Endothelial cell (in vitro differentiated cells): Measurements from ENCODE around the gene MYO7A. TPM values are rescaled to one million over a fixed set of nuclear protein-coding genes. Genes with fewer than 3 reads are reported as not detected.

Experiments
- DNase-seq: peaks from one replicate; pipeline ENCODE4 v3.0.0; 2021; ENCODE audit warnings: low spot score
- H3K27ac Mint-ChIP-seq: one replicate; pipeline ENCODE4 v1.8.0; 2021; ENCODE audit warnings: mixed read lengths, inconsistent platforms; ENCODE audit not compliant: unreplicated experiment
- H3K27me3 Mint-ChIP-seq: one replicate; pipeline ENCODE4 v1.8.0; 2021; ENCODE audit warnings: mild to moderate bottlenecking, moderate library complexity, mixed read lengths, inconsistent platforms; ENCODE audit not compliant: unreplicated experiment
- H3K36me3 Mint-ChIP-seq: one replicate; pipeline ENCODE4 v1.8.0; 2021; ENCODE audit warnings: mild to moderate bottlenecking, low read depth, mixed read lengths, inconsistent platforms; ENCODE audit not compliant: unreplicated experiment
- H3K4me1 Mint-ChIP-seq: one replicate; pipeline ENCODE4 v1.8.0; 2021; ENCODE audit warnings: mild to moderate bottlenecking, mixed read lengths, inconsistent platforms; ENCODE audit not compliant: unreplicated experiment
- H3K4me3 Mint-ChIP-seq: one replicate; pipeline ENCODE4 v1.8.0; 2021; ENCODE audit warnings: mild to moderate bottlenecking, mixed read lengths, inconsistent platforms; ENCODE audit not compliant: unreplicated experiment
- H3K9me3 Mint-ChIP-seq: one replicate; pipeline ENCODE4 v1.8.0; 2021; ENCODE audit warnings: mixed read lengths, inconsistent platforms; ENCODE audit not compliant: unreplicated experiment
- total RNA-seq: library from RNA; stranded (reverse); fragmentation: NEBNext Ultra II Directional; extraction: Animal tissue kit (Norgen Biotek cat#: 25700); gene quantifications from one replicate; pipeline ENCODE4 v1.2.1, GENCODE V29; 2021; ENCODE audit not compliant: unreplicated experiment
- TF ChIP-seq, protein P1 (sequence below): fragments of 200-600 bp; sonication (generic); IDR thresholded peaks from one replicate; pipeline ENCODE4 v1.5.0; 2021; ENCODE audit warnings: antibody characterized with exemption; ENCODE audit not compliant: unreplicated experiment

The MYO7A gene
- total RNA-seq, 1 donor from 2014 or later: 18.3 TPM

DNA sequence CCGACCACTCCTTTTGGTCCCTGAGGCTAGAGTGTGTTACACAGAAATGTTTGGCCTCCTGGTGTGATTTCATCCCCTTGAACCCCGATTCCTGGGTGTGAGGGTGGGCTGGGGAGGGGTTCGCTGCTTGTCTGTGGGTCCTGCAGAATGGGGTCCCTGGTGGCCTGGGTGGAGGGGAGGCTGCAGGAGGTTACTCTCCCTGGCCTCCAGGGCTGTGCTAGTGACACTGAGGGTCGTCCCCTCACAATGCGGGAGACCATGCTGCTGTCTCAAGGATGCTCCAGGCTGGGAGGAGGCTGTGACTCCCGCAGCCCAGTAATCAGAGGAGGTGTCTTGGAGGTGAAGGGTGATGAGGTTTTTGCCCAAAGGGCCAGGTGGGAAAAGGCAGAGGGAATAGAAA lies 42.4 kb upstream of the MYO7A start:
- no peak for DNase-seq
- no peaks in the 10 kb centered on the region for H3K4me1 Mint-ChIP-seq
- no peak overlapping the region for H3K27ac Mint-ChIP-seq
- H3K9me3 Mint-ChIP-seq: no peaks in the 10 kb centered on the region
- no peaks in the 10 kb centered on the region for H3K36me3 Mint-ChIP-seq
- no peak overlapping the region for H3K4me3 Mint-ChIP-seq
- TF ChIP-seq, protein P1, sequence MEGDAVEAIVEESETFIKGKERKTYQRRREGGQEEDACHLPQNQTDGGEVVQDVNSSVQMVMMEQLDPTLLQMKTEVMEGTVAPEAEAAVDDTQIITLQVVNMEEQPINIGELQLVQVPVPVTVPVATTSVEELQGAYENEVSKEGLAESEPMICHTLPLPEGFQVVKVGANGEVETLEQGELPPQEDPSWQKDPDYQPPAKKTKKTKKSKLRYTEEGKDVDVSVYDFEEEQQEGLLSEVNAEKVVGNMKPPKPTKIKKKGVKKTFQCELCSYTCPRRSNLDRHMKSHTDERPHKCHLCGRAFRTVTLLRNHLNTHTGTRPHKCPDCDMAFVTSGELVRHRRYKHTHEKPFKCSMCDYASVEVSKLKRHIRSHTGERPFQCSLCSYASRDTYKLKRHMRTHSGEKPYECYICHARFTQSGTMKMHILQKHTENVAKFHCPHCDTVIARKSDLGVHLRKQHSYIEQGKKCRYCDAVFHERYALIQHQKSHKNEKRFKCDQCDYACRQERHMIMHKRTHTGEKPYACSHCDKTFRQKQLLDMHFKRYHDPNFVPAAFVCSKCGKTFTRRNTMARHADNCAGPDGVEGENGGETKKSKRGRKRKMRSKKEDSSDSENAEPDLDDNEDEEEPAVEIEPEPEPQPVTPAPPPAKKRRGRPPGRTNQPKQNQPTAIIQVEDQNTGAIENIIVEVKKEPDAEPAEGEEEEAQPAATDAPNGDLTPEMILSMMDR: no peak
- H3K27me3 Mint-ChIP-seq: peaks cover 2% of the 10 kb centered on the region

DNA sequence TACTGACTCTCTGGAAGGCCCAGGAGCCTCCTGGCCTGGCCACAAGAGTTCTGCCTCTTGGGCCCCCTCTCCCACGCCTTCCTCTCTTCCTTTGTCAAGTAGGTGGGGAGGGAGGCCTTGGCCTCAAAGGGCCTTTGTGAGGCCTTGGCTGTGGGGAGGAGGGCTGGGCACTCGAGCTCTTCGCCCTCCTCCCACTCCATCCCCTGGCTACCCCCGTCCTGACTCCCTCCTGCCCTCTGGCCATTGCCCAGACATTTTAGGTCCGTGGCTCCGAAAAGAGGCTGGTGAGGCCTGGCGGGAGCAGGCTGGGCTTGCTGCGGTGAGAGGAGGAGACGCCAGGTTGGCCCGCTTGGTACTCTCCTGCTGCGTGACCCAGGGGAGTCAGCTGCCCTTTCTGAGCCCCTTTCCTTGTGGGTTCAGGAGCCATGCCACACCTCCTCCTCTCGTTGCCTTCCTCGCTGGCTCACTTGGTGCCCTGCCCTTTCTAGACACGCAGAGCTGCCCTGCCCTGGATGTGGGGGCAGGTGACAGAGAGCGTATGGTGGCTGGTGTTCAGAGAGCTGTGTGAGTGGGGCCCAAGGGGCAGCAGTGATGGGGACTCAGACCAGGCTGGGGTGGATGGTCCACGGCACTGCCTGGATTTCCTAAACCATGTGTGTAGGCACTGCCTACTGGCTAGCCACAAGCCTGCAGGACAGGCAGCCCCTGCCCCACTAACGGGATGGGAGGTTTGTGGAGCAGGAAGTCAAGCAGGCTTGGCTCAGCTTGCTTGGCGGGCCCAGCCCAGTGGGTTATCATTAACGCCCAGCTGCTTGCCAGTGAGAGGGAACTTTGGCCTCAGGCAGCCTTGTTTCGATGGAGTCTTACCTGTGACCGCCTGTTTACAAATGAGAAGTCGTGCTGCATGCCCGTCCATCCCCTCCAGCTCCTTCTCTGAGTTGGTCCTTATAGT lies 41.2 kb upstream of the MYO7A start:
- H3K27me3 Mint-ChIP-seq: peaks cover 2% of the 10 kb centered on the region
- no peaks in the 10 kb centered on the region for H3K4me1 Mint-ChIP-seq
- H3K4me3 Mint-ChIP-seq: no peak overlapping the region
- no peaks in the 10 kb centered on the region for H3K9me3 Mint-ChIP-seq
- no peak for DNase-seq
- TF ChIP-seq, protein P1: no peak
- no peak overlapping the region for H3K27ac Mint-ChIP-seq
- no peaks in the 10 kb centered on the region for H3K36me3 Mint-ChIP-seq

DNA sequence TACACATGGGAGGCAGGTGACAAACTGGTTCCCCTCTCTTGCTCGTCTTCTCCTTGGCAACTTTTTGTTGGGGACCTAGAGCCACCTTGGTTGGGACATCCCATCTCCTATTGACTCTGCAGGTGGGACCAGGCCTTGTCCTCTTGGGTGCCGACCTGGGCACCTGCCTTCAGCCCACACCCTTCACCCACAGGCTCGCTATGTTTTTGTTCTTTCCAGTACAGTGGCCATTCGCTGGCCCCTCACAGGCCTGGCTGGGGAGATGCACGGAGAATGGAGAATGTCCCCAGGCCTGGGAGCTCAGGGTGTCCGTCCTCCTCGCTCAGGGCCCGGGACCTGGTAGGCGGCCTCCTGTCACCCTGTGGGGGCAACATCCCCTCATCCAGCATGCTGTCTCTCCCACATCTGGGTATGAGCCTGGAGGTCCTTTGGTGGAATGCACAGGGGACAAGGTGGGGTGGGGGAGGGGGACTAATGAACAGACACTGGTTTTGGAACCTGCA lies 40.3 kb upstream of the MYO7A start:
- no peaks in the 10 kb centered on the region for H3K36me3 Mint-ChIP-seq
- no peak overlapping the region for H3K27ac Mint-ChIP-seq
- H3K9me3 Mint-ChIP-seq: no peaks in the 10 kb centered on the region
- TF ChIP-seq, protein P1: no peak
- DNase-seq: no peak
- H3K27me3 Mint-ChIP-seq: peaks cover 5% of the 10 kb centered on the region
- H3K4me3 Mint-ChIP-seq: no peak overlapping the region
- no peaks in the 10 kb centered on the region for H3K4me1 Mint-ChIP-seq

DNA sequence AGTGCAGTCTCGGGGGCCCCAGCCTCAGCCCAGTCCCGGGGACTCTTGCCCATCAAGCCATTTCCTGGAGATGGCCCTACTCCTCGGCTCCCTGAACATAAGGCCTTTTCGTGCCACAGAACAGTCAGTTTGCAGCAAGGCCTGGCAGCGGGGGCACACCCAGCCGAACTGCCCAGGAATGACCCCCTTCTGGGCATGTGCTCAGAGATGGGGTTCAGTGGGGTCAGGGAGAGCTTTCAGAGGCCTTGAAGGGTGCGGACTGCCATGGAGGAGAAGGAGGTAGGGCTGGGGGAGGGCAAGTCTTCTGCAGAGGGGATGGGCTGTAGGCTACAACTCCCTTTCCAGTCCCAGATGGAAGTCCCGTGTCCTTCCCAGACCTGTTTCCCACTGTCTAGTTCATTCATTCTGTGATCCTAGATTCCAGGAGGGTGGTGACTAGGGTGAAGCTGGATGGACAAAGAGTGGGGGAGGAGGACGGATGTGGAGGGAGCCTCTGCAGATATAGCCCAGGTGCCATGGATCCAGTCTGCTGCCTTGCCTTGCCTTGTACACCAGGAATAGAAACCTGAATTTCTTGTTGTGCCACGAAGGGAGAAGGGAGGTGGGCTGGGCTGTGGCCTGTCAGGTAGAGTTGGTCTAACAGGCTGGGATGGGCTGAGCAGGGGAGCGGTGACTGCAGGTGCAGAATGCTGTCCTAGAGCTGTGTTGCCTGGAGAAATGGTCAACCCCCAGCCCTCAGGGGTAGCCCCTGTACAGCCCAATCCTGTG lies 39.6 kb upstream of the MYO7A start:
- H3K36me3 Mint-ChIP-seq: no peaks in the 10 kb centered on the region
- TF ChIP-seq, protein P1: no peak
- no peak overlapping the region for H3K27ac Mint-ChIP-seq
- no peaks in the 10 kb centered on the region for H3K4me1 Mint-ChIP-seq
- H3K4me3 Mint-ChIP-seq: no peak overlapping the region
- no peak for DNase-seq
- H3K9me3 Mint-ChIP-seq: no peaks in the 10 kb centered on the region
- peaks cover 5% of the 10 kb centered on the region for H3K27me3 Mint-ChIP-seq
